Right atrium auricular region (tissue), 2 donors: ENCODE results near the gene PRR32. TPM values are rescaled to one million over a fixed set of nuclear protein-coding genes. Genes with fewer than 3 reads are reported as not detected.

Source experiments
- DNase-seq: peaks from one replicate; pipeline ENCODE4 v3.0.0-alpha.2; 2019; ENCODE audit warnings: low spot score
- H3K27ac ChIP-seq, 2 donors: fragments of 200-600 bp; sonication (generic); 1 replicate in 1 of 2; 2 replicates in 1 of 2; pipeline ENCODE4 v1.5.1; 2016 to 2019
- H3K27me3 ChIP-seq, 2 donors: fragments of 200-600 bp; sonication (generic); one replicate each; pipeline versions ENCODE4 v1.5.1 to v1.6.0; 2017 to 2019
- H3K36me3 ChIP-seq: fragments of 200-600 bp; sonication (generic); one replicate; pipeline ENCODE4 v1.5.1; 2016
- H3K4me1 ChIP-seq, 2 donors: fragments of 200-600 bp; sonication (generic); one replicate each; pipeline versions ENCODE4 v1.5.1 to v1.6.0; 2017 to 2019
- H3K4me3 ChIP-seq, 2 donors: fragments of 200-600 bp; sonication (generic); 1 replicate in 1 of 2; 2 replicates in 1 of 2; pipeline ENCODE4 v1.5.1; 2017 to 2019; ENCODE audit warnings: mild to moderate bottlenecking in 1 of 2, moderate library complexity in 1 of 2
- H3K9me3 ChIP-seq, 2 donors: fragments of 200-600 bp; sonication (generic); one replicate each; pipeline ENCODE4 v1.5.1; 2019
- total RNA-seq, 2 donors: library from RNA; depleted of rRNA; stranded (reverse); fragments of >200 nt; gene quantifications; one replicate each; pipeline ENCODE4 v1.1.0, GENCODE V29; 2016
- TF ChIP-seq, protein P1 (sequence below), 2 donors: fragments of 200-600 bp; sonication (generic); IDR thresholded peaks; one replicate each; pipeline ENCODE4 v1.5.1; 2019; ENCODE audit warnings: antibody characterized with exemption in 2 of 2

PRR32 gene
- total RNA-seq, 2 donors from 2014 or later = 3.6 to 4.8 TPM

DNA sequence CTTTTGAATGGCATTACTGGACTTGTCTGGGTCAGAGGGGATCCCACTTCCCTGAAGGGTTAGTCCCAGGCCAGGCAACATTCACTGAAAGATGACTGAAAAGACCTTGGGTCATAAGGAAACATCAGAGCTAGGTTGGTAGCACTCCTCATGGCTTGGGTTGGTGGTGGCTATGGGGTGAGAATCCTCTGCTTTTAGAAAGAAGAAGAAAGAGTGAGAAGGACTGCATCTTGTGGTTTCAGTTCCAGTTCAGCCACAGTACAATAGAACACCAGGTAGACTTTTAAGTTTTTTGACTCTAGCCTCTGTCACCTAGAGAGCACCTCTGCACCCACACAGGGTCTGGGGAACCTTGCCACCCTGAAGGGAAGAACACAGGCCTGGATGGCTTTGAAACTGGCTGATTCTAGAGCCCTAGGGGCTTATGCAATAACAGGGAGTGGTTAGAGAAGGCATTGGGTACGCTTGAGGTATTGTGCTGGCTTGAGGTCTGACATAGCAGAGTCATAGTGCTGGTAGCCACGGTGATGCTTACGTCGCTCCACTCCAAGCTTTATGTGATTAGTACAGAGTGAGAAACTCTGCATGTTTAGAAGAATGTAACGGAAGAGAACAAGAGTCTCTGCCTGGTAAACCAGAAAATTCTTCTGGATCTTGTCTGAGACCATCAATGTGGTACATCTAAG, 36.5 kb downstream of the PRR32 start:
- Histone ChIP-seq H3K4me3 (no peak overlapping the region), H3K27ac (no peak overlapping the region), H3K4me1 (no peaks in the 10 kb centered on the region), H3K9me3 (no peaks in the 10 kb centered on the region), H3K27me3 (no peaks in the 10 kb centered on the region), H3K36me3 (no peaks in the 10 kb centered on the region)
- TF ChIP-seq, protein P1, sequence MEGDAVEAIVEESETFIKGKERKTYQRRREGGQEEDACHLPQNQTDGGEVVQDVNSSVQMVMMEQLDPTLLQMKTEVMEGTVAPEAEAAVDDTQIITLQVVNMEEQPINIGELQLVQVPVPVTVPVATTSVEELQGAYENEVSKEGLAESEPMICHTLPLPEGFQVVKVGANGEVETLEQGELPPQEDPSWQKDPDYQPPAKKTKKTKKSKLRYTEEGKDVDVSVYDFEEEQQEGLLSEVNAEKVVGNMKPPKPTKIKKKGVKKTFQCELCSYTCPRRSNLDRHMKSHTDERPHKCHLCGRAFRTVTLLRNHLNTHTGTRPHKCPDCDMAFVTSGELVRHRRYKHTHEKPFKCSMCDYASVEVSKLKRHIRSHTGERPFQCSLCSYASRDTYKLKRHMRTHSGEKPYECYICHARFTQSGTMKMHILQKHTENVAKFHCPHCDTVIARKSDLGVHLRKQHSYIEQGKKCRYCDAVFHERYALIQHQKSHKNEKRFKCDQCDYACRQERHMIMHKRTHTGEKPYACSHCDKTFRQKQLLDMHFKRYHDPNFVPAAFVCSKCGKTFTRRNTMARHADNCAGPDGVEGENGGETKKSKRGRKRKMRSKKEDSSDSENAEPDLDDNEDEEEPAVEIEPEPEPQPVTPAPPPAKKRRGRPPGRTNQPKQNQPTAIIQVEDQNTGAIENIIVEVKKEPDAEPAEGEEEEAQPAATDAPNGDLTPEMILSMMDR (IDR thresholded peaks at IDR 0.05) = no peak
- no peak for DNase-seq
